ENCODE results near the gene ZNF391.
"Not testable (repeated sequence)": the region's sequence is repeated elsewhere in the genome, so short reads cannot be mapped to it uniquely, and the experiment has no call there.

The ZNF391 gene

GRCh38 chr6:27424851-27425250, 36.3 kb downstream of the ZNF391 start:
- not testable (repeated sequence) for DNase-seq

GRCh38 chr6:27426045-27426620, 37.6 kb downstream of the ZNF391 start:
- no peak for DNase-seq

GRCh38 chr6:27428502-27428901, 39.9 kb downstream of the ZNF391 start:
- no peak for DNase-seq

GRCh38 chr6:27428966-27429365, 40.4 kb downstream of the ZNF391 start:
- DNase-seq = no peak

GRCh38 chr6:27433714-27434113, 45.2 kb downstream of the ZNF391 start:
- no peak for DNase-seq

GRCh38 chr6:27439371-27439770, 50.8 kb downstream of the ZNF391 start:
- DNase-seq = no peak

- no peak for DNase-seq
These were observed 52.4 kb downstream of the ZNF391 start for GRCh38 chr6:27441001-27441400.

GRCh38 chr6:27442932-27443331, 54.4 kb downstream of the ZNF391 start:
- no peak for DNase-seq

GRCh38 chr6:27448456-27448855, 59.9 kb downstream of the ZNF391 start:
- DNase-seq = no peak

- DNase-seq = no peak
These were observed 63.3 kb downstream of the ZNF391 start for GRCh38 chr6:27451660-27452390.

GRCh38 chr6:27452496-27452897, 63.9 kb downstream of the ZNF391 start:
- DNase-seq = no peak
